HG02763 (cell line): Measurements from ENCODE around the gene EEF1B2.

Experiments
- ATAC-seq: cut with Tn5 transposase; IDR thresholded peaks from one replicate; pipeline ENCODE4 v1.9.1; 2021; ENCODE audit warnings: mild to moderate bottlenecking, moderate library complexity; ENCODE audit not compliant: unreplicated experiment

The EEF1B2 gene

GRCh38 chr2:206211657-206212255 is 52.1 kb downstream of the EEF1B2 start:
- no peak for ATAC-seq
